Measurements from ENCODE around the gene MEG3. TPM values are rescaled to one million over a fixed set of nuclear protein-coding genes. Genes with fewer than 3 reads are reported as not detected.

MEG3 gene
- total RNA-seq, 4 donors from 2014 or later: 38.8 to 77.4 (median 52.7) TPM

DNA sequence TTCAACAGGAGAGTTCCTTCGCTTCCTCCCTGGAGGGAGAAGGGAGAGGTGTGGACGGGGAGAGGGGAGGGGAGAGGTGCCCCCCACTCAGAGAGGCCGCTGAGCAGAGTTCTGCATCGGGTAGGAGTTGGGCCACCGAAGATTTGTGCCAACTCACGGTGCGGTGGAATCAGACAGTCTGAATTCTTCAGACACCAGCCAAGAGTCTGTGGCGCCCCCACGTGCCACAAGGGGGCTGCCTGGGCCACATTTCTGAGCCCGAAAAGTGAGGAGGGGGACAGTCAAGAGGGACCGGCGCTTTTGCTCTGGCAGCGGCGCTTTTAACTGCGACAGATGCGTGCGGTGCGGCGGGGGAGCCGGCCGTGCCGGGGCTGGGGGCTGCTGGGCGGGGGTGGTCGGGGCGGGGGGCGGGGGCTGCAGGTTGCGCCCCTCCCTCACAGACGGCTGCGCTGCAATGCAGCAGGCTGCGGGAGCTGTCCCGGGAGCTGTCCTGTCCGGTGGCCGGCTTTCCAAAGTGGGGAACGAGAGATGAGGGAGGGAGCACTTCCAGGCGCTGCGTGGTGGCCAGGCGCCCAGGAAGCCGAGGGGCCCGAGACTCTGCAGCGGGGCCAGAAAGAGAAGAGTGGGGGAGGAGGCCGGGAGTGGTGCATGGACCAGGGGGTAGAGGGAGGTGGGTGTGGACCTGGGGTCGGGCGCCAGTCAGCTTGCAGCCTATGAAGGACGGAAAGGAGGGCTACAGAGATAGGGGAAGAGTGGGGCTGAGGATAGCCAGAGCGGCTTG lies 78.6 kb downstream of the MEG3 start:
- TF ChIP-seq, protein P1, sequence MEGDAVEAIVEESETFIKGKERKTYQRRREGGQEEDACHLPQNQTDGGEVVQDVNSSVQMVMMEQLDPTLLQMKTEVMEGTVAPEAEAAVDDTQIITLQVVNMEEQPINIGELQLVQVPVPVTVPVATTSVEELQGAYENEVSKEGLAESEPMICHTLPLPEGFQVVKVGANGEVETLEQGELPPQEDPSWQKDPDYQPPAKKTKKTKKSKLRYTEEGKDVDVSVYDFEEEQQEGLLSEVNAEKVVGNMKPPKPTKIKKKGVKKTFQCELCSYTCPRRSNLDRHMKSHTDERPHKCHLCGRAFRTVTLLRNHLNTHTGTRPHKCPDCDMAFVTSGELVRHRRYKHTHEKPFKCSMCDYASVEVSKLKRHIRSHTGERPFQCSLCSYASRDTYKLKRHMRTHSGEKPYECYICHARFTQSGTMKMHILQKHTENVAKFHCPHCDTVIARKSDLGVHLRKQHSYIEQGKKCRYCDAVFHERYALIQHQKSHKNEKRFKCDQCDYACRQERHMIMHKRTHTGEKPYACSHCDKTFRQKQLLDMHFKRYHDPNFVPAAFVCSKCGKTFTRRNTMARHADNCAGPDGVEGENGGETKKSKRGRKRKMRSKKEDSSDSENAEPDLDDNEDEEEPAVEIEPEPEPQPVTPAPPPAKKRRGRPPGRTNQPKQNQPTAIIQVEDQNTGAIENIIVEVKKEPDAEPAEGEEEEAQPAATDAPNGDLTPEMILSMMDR (IDR thresholded peaks at IDR 0.05; ENCODE audit: low read depth): no peak

DNA sequence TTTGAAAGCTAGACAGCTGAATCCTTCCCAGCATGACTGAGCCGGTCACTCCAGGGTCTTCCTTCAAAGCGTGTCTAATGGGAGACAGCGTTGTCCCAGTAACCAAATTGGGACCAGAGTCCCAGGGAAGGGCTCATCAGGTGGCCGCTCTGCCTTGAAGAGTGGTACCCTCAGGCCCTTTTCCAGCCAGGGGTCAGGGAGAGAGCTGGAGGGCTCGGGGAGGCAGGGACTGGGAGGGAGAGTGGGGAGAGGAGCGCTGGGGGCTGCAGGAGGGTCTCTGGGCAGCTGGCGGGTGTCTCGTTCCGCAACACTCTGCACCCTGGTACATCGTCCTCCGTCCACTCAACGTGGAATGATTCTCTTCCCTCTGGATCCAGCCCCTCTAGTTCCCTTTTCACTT lies 79.2 kb downstream of the MEG3 start:
- TF ChIP-seq, protein P1 (IDR thresholded peaks at IDR 0.05; ENCODE audit: low read depth): no peak

DNA sequence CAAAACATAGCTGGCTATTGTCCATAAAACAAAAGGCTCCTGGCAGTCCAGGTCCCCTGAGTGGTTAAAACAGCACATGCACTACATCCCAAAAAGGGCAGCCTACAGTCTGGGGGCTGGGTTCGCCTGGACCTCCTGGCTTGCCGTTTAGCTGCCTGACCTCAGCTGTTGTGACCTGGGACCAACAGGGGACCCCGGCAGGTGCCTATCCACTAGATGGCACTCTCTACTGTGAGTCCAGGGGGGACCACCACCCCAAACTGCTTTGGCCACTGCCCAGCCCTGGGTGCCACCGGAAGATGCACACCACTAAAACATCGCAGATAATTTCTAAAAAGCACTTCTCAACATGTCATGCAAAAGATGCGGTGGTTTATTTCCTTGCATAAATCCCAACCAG lies 80.5 kb downstream of the MEG3 start:
- TF ChIP-seq, protein P1 (IDR thresholded peaks at IDR 0.05; ENCODE audit: low read depth): no peak

DNA sequence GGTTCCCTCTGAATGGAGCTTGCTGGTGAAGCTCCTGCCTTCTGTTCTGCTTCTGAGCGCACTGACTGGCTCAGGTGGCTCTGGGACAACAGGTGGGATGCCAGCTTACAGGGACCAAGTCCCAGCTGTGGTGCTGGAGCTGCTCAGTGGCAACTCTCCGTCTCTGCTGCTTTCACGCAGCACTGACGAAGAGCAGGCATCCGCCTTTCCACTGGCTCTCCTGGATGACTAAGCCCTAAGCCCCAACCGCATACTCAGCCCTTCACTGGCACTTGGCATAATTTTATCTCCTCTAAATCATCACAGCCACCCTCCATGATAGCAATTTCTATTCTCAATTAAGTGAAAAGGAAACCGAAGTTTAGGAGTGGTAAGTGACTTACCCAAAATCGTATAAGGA lies 81.3 kb downstream of the MEG3 start:
- TF ChIP-seq, protein P1 (IDR thresholded peaks at IDR 0.05; ENCODE audit: low read depth): no peak

DNA sequence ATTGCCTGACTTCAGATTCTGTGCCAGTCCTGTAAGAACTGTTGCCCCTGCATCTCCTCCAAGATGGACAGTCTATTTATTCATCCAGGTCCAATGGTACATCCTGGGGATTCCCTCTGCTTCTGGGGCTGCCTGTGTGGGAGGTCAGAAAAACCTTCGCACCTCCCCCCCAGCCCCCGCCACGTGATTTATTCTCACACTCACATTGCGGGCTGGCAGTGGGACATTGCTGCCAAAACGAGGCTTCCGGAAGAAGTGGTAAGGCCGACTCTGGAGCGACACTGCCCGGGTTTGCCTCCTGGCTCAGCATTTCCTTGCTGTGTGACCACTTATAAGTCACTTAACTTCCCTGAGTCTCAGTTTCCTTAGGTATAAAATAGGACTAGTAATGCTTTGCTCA lies 83.5 kb downstream of the MEG3 start:
- TF ChIP-seq, protein P1 (IDR thresholded peaks at IDR 0.05; ENCODE audit: low read depth): no peak

Small RNAs within 50 kb of the gene (small RNA-seq; reads per million reads assigned to genes)
- gene AL117190.3: not detected
- gene MIR127: not detected
- not detected for gene MIR136
- not detected for gene MIR2392
- not detected for gene MIR337
- gene MIR431: not detected
- not detected for gene MIR432
- not detected for gene MIR433
- 0.85 reads per million for gene MIR493
- gene RF01928: not detected
- gene RF02145: not detected
- 1.2 reads per million, percentile 7 among the genes with 10 or more reads in this experiment for gene SNORD112

Other genes with a start within 250 kb of the MEG3 start
- gene BEGAIN, start 238.7 kb upstream of the MEG3 start, total RNA-seq: 1 to 10 TPM in 1 of 4 donors, under 1 TPM in 1, not detected in 2; 0.51 to 1.8 TPM
- not detected for gene DLK1, start 99.2 kb upstream of the MEG3 start, total RNA-seq
- gene RTL1, start 77.6 kb downstream of the MEG3 start, total RNA-seq: not detected

Measured in subcutaneous adipose tissue (tissue), 4 donors.